T-helper 2 cell (primary cell): Measurements from ENCODE around the gene HOXD9.

Source experiments
- DNase-seq, 5 experiments: peaks; one replicate each; pipeline versions ENCODE4 v3.0.0 to v3.0.0-alpha.2; 2012 to 2022

HOXD9 gene

DNA sequence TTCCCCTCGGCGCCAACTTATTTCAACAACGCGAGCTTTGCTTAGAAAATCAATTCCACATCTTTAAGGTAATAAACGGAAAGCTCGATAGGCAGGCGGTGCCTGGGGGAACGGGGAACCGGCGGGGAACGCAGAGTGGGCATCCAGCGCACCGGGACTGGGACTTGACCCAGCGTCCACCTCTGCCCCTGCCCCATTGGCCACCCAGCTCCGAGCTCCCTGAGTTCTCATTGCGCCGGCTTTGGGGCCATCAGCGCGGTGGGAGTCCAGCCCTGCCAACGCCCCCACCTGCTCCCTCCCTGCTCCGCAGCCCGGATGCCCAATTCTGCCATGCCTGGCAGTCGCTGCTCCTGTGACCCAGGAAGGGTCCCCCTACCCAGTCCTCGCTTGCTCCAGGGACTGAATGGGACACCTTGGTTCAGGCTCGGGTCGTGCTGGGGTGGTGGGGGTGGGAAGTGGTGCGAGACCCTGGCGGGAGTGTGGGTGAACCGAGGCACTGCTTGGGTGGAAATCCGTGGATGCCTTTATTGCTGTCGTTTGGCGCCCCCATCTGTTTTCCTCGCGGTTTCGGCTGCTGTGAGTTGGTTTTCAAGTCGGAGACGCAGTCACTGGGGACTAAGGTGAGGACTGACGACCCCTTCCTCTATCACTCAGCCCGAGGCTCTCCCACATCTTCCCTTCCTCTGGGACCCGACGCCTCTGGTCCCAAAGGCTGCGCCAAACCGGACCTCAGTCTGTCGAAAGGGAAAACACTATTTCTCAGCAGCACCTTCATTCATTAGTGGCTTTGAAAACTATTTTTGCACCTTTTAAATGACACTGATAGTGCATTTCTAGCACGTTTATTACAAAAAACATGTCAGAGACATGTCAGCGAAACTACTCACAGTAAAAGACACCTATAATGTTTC, 36.4 kb upstream of the HOXD9 start:
- no peak for DNase-seq

DNA sequence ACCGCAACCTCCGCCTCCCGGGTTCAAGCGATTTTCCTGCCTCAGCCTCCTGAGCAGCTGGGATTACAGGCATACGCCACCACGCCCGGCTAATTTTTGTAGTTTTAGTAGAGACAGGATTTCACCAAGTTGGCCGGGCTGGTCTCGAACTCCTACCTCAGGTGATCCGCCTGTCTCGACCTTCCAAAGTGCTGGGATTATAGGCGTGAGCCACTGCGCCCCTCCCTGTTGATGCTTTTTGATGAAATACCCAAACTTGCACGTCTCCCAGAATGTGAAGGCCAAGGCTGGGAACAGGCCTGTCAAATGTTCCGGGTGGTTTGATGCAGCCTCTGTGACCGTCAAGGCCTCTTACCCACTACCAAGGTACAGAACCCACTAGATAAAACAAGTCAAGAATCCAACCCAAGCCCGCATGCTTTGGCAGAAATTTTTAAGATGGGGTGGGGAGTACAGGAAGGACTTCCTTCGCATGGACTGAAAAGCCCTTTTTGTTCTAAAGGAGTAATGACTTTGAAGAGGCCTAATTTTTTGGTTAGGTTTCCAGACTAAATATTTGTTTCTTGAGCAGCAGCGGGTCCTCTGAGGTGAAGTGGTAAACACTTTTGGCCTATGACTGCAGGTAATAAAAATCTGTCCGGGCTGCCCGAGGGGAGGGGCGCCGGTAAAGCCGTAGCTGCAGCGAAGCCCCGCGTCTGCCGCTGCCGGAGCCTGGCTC, 35.0 kb upstream of the HOXD9 start:
- DNase-seq, result no peak

DNA sequence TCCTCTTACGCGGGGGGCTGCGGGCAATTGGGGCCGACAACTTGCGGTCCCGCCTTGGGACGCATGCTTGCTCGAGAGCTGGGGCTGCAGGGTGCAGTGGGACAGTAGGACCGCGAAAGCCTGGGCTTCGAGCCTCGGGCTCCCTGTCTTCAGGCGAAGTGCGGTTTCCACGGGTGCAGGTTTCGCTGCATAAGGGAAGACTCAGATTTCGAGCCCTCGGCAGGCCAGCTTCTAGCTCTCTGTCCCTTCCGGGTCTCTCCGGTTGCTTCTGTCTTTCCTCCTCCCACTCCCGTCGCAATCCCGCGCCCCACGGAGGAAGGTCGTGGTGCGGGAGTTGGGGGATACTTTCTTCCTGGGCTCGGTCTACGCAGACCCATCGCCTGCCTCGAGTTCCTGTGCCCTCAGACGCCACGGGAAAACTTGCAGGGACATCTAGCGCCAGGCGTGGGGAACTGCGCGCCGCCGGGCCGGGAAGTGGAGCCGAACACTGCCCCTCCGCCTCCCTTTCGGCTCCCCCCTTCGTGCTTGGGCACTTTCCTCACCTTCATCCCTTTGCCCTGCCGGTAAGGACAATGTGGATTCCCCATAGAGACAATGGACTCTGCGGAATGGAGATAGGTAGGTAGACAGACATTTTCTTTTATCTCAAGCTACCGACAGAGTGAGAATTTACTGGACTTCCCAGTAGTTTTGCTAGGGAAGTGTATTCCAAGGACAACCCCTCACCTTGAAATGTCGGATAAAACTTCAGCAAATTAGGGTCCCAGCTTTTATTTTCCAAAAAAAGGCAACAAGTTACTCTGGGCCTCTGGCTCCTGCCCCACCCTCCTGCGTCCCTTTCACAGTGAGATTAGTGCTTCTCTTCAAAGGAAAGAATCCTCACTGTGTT, 34.2 kb upstream of the HOXD9 start:
- no peak for DNase-seq

DNA sequence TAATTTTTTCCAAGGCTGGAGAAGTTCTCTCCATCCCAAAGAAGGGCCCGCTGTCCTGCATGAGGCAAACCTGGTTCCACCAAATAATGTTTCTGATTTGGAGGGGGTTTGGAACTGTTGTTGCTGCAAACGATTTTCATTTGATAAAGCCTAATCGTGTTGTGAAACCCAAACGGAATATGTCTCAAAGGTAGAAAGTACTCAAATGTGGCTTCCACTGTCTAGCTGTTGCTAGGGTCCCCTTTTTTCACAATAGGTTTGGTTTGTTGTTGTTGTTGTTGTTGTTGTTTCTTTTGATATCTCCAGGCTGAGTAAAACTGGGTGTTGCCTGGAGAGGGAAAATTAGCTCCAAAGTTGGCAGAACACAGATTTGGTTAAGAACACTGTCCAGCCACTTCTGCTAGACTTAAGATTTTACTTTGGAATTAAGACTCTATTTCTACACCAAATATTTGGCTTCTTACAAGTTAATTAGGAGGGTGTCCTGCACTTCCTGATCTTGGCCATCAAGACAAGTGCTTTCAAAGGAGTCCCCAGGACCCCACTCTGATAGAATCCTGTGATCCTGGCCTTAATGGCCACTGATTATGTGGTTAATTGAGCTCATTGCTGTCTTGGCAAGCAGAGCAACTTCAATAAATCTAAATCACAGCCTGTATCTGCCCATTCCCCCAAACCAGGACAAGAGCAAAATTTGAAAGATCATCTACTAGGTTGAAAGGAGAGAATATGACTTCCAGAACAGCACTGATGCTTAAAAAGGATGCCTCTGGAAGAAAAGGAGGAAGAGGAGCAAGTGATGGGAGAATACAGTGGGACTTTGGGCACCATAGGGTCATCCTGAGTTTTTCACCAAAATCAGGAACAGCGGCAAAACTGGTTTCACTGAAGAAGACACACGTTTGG, 33.3 kb upstream of the HOXD9 start:
- DNase-seq, result no peak

DNA sequence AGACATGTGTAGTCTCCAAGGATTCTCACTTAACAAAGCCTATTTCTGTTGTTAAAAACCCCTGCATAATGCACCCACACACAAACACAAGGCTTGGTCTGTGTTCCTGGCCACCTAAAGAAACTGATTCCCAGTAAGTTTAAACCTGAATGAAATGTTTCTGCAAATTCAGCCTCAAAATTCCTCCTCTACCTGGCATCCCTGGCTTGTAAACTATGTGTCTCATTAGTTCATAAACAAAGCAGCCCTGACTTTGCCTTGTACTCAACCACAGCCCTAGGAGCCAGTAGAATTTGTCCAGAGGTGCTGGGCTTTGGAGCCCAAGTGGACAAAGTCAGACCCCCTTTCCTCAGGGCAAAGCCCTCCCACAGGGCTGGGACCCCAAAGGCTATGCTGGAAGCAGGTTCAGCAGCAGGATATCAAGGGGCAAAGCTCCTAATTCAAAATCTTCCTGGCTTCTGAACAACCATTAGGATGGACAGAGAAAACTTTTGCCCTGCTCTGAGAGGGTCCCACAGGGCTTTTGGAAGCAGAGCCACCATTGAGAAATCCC, 32.6 kb upstream of the HOXD9 start:
- DNase-seq, result no peak

DNA sequence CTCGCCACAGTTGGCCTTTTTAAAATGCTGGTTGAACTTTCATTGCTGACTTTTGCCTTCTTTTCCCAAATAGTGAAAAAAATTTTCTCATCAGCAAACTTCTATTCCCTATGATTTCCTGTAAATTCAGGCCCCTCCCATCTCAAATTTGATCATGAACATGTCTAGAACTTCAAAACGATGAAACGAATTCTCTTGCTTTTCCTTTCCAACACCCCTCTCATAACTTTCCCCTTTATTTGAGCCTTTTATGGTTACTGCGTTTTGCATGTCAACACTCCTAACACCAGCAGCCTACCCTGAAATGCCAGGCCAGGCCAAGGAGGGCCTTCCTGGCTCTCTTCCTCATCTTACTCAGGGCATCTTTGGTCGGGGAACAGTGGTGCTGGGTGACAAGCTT, 31.7 kb upstream of the HOXD9 start:
- no peak for DNase-seq

DNA sequence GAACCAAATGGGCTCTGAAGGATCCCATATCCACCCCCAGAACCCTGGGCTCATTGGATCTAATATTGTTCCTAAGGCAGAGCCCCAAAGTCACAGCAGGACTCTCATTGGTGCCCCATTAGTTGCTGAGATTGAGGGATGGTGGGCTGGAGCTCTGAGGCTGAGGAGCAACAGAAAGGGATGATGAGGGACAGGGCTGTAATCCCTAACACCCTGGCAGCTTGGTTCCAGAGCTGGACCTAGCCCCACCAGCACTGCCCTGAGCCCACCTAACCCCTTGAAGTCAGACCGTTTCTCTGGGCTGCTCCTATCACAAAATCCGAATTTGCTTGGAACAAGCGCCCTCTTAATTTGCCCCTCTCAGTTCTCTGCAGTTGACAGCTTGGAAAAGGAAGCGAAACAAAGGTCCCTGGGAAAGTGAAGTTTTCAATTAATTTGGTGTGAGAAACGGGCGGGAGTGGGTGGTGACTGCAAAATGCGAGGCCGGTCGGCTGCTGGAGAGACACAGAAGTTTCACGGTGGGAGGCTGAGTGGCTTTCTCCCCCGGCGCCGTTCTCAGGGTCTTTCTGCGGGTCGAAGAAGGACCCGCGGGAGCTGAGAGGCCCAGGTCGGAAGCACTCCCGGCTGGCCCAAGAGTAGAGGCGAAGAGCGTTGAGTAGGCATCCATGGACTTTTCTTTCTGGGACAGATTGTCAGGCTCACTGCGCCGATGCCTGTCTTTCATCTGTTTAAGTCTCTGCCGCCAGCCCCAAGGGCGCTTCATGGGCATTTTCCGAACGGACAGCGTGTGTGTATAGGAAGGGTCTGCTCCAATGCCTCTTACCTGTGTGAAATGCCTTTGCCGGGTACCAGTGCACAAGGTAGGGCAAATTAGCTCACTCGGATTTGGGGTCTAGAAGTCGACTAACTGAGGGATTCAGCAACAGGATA, 30.9 kb upstream of the HOXD9 start:
- DNase-seq, result no peak

DNA sequence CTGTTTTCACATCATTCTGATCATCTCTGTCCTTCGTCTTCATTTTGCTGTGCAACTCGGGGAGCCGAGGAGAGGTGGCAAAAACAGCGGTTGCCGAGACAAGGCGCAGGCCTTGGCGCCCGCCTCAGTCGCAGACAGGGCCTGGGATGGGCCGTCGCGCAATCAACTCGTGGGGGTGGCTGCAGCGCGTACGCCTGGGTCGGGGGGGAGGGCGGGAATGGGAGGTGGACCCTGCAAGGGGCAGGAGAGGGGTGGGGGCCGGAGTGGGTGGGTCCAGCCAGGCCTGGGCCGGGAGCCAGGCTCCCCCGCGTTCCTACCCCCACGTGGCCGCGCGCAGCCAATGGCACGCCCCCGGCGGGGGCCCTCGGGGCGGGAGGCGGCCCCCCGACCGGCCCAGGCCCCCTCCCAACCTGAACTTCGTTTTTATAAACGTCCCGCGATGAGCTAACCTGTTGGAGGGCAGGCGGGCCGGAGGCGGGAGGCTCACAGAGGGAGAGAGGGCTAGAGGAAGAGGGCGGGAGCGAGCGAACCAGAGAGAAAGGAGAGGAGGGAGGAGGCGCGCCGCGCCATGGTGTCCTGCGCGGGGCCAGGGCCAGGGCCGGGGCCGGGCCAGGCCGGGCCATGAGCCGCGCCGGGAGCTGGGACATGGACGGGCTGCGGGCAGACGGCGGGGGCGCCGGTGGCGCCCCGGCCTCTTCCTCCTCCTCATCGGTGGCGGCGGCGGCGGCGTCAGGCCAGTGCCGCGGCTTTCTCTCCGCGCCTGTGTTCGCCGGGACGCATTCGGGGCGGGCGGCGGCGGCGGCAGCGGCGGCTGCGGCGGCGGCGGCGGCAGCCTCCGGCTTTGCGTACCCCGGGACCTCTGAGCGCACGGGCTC, 30.0 kb upstream of the HOXD9 start, which contains the start of gene HOXD13:
Gene HOXD13 (plus strand): TSS at position 452 of the 875 bp plus-strand sequence. CDS start 170 bp downstream, at position 622.
- DNase-seq, result no peak

DNA sequence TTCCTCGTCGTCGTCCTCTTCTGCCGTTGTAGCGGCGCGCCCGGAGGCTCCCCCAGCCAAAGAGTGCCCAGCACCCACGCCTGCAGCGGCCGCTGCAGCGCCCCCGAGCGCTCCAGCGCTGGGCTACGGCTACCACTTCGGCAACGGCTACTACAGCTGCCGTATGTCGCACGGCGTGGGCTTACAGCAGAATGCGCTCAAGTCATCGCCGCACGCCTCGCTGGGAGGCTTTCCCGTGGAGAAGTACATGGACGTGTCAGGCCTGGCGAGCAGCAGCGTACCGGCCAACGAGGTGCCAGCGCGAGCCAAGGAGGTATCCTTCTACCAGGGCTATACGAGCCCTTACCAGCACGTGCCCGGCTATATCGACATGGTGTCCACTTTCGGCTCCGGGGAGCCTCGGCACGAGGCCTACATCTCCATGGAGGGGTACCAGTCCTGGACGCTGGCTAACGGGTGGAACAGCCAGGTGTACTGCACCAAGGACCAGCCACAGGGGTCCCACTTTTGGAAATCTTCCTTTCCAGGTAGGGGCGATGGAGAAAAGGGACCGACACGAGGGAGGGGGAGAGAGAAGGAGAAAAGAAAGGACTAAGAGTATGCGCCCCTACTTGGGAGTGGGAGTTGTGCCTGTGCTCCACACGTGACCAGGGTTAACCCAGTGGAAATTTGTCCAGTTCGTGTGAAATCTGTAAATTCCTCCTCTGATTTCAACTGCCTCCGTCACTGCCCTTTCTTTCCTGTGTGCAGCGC, 29.2 kb upstream of the HOXD9 start:
- no peak for DNase-seq

DNA sequence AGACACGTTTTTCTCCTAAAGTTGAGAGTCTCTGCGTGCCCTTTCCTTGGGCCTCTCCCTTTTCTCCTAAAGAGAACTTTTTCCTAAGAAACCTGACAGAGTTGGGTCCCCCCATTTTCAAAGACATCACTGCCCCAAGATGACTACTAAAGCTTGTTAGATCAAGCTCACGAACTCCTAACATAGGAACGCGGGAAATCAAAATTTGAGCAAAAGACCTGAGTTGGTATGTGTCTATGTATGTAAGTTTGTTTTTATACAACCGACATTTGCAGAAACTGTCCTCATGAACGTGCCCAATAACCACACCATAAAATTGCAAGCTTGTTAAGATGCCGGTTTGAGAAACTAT, 28.6 kb upstream of the HOXD9 start:
- no peak for DNase-seq

DNA sequence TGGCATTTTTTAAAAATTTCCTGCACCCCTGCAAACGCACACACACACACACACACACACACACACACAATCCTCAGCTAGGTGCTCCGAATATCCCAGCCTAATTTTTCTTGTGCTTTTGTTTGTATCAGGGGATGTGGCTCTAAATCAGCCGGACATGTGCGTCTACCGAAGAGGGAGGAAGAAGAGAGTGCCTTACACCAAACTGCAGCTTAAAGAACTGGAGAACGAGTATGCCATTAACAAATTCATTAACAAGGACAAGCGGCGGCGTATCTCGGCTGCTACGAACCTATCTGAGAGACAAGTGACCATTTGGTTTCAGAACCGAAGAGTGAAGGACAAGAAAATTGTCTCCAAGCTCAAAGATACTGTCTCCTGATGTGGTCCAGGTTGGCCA, 28.2 kb upstream of the HOXD9 start:
- DNase-seq, result no peak

DNA sequence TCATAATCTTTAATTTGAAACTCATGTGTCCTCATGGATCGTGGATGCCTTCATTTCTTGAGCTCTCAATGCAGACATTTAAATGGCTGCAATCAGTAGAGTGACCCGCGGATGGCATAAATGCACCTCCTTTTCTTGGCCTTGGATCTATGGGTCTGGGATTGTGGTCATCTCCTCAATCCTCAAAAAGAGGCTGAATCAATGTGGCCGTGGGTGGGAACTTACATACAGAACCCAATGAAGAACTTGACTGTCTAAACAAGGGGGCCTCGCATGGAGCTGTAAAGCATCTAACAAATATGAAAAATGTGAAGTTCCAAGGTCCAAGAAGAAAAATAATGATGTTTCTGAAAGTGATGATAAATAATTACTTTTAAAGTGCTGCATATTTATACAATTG, 27.1 kb upstream of the HOXD9 start:
- no peak for DNase-seq

DNA sequence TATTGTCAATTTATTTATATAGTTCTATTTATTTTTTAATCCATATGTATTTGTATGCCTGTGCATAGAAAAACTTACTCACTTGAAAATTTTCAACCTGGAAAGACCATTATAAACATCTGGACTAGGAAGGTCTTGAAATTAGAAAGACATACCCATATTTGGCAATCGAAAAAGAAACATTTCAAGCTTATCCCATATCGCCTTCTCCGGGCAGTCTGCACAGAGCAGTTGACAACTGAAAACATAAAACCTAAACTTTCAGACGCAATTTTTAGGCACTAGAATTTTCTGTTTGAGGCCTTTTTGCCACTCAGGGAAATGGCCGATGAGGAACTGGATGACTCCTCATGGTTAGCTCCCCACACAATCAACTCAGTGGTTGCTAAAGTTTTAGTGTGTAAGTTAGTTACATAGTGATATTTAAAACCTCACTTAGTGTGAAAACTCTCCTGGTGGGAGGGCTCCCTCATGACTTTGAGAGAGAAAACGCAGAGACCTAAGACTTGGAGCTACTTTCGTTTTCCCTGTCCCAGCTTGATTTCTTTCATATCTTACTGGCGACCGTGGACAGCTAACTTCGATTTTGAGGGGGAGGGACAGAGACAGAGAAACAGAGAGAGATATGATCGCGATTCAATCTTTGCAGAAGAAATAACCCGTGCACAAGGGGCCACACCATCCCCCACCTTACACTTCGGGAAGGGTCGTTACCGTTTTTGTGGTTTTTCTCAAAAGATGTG, 26.1 kb upstream of the HOXD9 start:
- DNase-seq, result no peak

DNA sequence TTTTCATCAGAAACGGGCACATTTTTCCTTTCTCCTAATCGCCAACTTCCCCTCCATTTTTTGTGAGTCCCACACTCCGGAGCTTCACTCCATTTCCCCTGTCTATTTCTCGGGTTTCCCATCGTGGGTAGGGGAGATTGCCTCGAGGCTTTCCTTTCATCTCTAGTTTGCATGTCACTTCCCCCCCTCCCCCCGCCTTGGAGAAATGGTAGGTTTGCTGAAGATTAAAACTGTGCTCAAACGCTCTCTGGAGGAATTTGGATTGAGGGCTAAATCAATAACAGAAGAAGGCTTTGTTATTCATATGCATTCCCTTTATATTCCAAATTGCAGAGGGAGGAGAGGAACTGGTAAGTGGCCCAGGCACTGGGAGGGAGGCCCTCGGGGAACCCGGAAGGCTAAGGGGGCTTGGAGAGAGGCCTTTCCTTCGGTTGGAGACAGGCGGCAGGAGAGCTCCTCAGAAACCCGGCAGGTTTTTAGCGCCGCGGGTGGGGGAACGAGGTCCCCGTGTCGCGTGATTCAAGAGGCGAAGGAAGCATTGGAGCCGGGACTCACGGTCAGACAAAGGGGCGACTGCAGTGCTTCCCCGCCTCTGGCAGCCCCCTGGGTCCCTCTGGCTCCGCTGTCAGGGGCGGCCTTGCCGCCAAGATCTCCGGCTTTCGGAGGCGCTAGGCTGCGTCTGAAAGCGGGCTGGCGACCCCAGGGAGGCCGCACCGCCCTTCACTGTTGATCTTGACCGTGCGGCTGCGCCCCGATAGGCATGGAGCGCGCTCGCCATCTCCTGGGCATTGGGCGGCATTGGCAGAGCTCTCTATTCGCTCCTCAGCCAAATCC, 25.3 kb upstream of the HOXD9 start:
- peak in 4 of 5 experiments; percentile 23 to 58 (median 40) for DNase-seq

DNA sequence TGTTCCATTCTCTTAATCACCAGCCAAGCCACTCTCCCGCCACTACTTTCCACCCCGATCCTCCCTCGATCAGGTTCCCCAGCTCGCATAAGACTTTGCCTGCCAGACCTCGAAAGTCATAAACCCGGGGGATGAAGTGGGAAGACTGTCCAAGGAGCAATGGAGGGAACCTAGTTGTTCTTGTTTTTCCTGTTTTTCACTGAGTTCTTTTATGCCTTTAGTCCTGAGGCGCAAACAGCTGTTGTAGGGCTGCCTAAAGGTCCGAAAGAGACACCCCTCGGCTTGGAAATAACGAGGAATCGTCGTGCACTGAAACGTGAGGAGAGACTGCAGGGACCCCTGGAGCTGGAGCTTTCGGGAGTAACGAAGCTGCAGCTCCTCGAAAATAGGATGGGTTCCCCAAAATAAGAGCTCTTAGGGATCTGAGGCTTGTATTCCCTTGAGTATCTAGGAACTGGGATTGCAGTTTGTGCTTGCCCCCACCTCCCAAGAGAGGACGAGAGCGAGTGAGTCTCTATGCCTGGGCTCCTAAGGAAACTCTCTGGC, 24.6 kb upstream of the HOXD9 start:
- no peak for DNase-seq

DNA sequence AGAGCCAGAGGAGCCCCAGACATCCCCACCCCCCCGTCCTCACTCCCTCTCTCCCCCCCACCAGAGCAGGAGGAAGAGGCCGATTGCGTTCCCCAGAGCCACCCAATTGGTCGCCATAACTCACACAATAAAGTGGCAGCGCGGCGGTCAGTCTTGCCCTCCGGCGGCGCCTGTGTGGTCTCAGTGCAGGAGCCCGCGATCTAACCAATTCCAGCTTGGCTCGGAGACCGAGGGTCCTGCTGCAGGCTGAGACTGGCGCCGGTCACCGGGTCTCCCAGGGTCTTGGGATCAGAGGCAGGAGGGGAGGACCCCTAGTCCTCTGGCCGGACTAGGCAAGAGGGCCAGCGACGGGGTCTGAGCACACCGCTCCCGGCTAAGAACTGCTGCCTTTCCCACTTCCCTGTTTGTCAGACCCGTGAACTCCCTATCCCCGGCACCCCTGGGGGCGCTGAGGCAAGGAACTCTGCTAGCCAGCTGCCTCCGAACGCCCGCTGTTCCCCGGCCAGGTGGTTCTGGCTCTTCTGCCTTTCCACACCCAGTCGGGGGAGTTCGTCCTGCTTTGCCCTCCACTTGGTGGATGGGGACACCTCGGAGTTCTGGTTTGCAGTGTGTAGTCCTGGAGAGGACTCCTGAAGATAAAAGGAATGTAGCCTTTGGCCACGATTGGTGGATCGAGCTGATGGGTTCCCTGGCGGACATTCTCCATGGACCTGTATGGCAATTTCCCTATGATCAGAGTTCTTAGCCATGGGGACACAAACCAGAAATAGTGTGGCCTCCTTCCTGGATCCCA, 24.0 kb upstream of the HOXD9 start:
- no peak for DNase-seq
